ENCODE data around the gene RIPK3.

GRCh38 chr14:24311837-24312615, 27.8 kb downstream of the RIPK3 start:
- TF ChIP-seq CTCF (conservative IDR thresholded peaks at IDR 0.05; ENCODE audit: low read length) (no peak), EZH2phosphoT487 (IDR thresholded peaks at IDR 0.05; ENCODE audit: borderline replicate concordance, low read depth, low read length) (no peak)
